ENCODE measurements around the gene NDUFA7. TPM values are rescaled to one million over a fixed set of nuclear protein-coding genes. Genes with fewer than 3 reads are reported as not detected.
A peak's percentile ranks its signal among the peaks of the same experiment; 100 is the strongest.
"Not testable (repeated sequence)": the region's sequence is repeated elsewhere in the genome, so short reads cannot be mapped to it uniquely, and the experiment has no call there.

The NDUFA7 gene
- total RNA-seq, 1 experiment from 2014 or later, result 73.0 TPM

DNA sequence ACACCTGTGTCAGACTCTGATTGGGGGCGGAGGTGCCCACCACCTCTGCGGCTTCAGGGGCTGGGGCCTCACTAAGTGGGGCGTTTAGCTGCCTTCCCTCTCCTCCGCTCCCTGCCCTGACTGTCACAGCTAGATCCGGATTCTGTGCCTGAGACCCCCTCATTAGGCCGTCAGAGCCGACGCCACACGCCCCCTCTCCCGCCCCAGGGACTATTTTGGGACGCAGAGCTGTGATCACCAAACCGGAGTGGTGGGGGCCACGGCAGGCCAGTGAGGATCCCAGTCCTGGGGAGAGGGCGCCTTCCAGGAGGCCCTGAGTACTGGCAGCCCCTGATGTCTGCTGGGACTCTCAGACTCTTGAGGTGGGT, 21.1 kb upstream of the NDUFA7 start:
- no peak overlapping the region for H3K27ac Mint-ChIP-seq
- no peak for TF ChIP-seq CTCF (conservative IDR thresholded peaks at IDR 0.05)
- H2AFZ ChIP-seq (ENCODE audit: low read length), result no peak overlapping the region

GRCh38 chr19:8341504-8341903, 20.3 kb upstream of the NDUFA7 start:
- H2BK12ac ChIP-seq (ENCODE audit: insufficient read length, low read depth, low read length); H3K27ac Mint-ChIP-seq; H3K9ac ChIP-seq (ENCODE audit: extremely low read depth, insufficient read length, low read length); H3K4ac ChIP-seq (ENCODE audit: low read depth, low read length); H3K56ac ChIP-seq (ENCODE audit: insufficient read length, low read depth, low read length); H3K4me2 ChIP-seq (ENCODE audit: insufficient read depth, insufficient read length, low read length); H2AK5ac ChIP-seq (ENCODE audit: insufficient read length, low read length); H3K9me3 ChIP-seq (ENCODE audit: control insufficient read depth, low read depth, low read length); H4K8ac ChIP-seq (replicated peaks; ENCODE audit: insufficient read length, low read depth, low read length); H4K20me1 ChIP-seq (ENCODE audit: control insufficient read depth, insufficient read depth, insufficient read length); H3T11ph ChIP-seq (ENCODE audit: low read length); H3K4me1 ChIP-seq (ENCODE audit: insufficient read depth, low read length); H3K79me1 ChIP-seq (ENCODE audit: insufficient read depth, low read depth, low read length, poor library complexity, severe bottlenecking); H3K27me3 ChIP-seq (ENCODE audit: insufficient read depth, low read length); H2BK5ac ChIP-seq (ENCODE audit: insufficient read length, low read length); H3K14ac ChIP-seq (ENCODE audit: insufficient read depth, low read length); H3K23ac ChIP-seq (ENCODE audit: insufficient read length, low read depth, low read length); H3K23me2 ChIP-seq (ENCODE audit: insufficient read length, low read depth, low read length, poor library complexity, severe bottlenecking); H2BK120ac ChIP-seq (ENCODE audit: low read depth, low read length, poor library complexity, severe bottlenecking); H3K36me3 Mint-ChIP-seq (ENCODE audit: insufficient read depth in 1 of 3, low read depth in 3 of 3); H3K27ac ChIP-seq (ENCODE audit: insufficient read length, low read depth, low read length); H3K79me2 ChIP-seq (ENCODE audit: insufficient read depth, low read length); H4K5ac ChIP-seq (ENCODE audit: insufficient read length, low read depth, low read length); H3K9me3 Mint-ChIP-seq; H2BK15ac ChIP-seq (ENCODE audit: low read depth, low read length); H3K18ac ChIP-seq (ENCODE audit: insufficient read length, low read depth, low read length); H2AFZ ChIP-seq (ENCODE audit: low read length); H2BK20ac ChIP-seq (ENCODE audit: low read depth, low read length, poor library complexity, severe bottlenecking); DNase-seq; H4K91ac ChIP-seq (ENCODE audit: insufficient read length, low read depth, low read length): not testable (repeated sequence)
- Mint-ChIP-seq H3K27me3 (ENCODE audit: low read depth) (peaks cover 33% of the 10 kb centered on the region), H3K4me1 (peaks cover 11 to 14% of the 10 kb centered on the region in 2 experiments), H3K4me3 (peak overlapping the region in 1 of 2 experiments; percentile 53; a peak in 2 of 5 replicates)
- WGBS (ENCODE audit: extremely low coverage, insufficient read length, low lambda C conversion rate), result no CpG with 5 or more reads among the region's 4 CpGs

More for the DNA sequence above, 21.1 kb upstream of the NDUFA7 start:
- Histone ChIP-seq H3K79me1 (ENCODE audit: insufficient read depth, low read depth, low read length, poor library complexity, severe bottlenecking) (no peaks in the 10 kb centered on the region), H3K56ac (ENCODE audit: insufficient read length, low read depth, low read length) (no peak overlapping the region), H3K27ac (ENCODE audit: insufficient read length, low read depth, low read length) (no peak overlapping the region), H3T11ph (ENCODE audit: low read length) (no peak overlapping the region), H4K5ac (ENCODE audit: insufficient read length, low read depth, low read length) (no peak overlapping the region), H4K8ac (replicated peaks; ENCODE audit: insufficient read length, low read depth, low read length) (no peak overlapping the region), H3K14ac (ENCODE audit: insufficient read depth, low read length) (no peak overlapping the region), H3K9me3 (ENCODE audit: control insufficient read depth, low read depth, low read length) (no peaks in the 10 kb centered on the region), H3K9ac (ENCODE audit: extremely low read depth, insufficient read length, low read length) (no peak overlapping the region), H3K4ac (ENCODE audit: low read depth, low read length) (no peak overlapping the region), H4K20me1 (ENCODE audit: control insufficient read depth, insufficient read depth, insufficient read length) (no peaks in the 10 kb centered on the region), H3K4me1 (ENCODE audit: insufficient read depth, low read length) (no peaks in the 10 kb centered on the region; the same call in 1 of the 2 replicates), H2BK12ac (ENCODE audit: insufficient read length, low read depth, low read length) (no peak overlapping the region), H3K18ac (ENCODE audit: insufficient read length, low read depth, low read length) (no peak overlapping the region), H3K79me2 (ENCODE audit: insufficient read depth, low read length) (no peaks in the 10 kb centered on the region), H3K27me3 (ENCODE audit: insufficient read depth, low read length) (no peaks in the 10 kb centered on the region), H3K23ac (ENCODE audit: insufficient read length, low read depth, low read length) (no peak overlapping the region), H2BK120ac (ENCODE audit: low read depth, low read length, poor library complexity, severe bottlenecking) (no peak overlapping the region), H2AK5ac (ENCODE audit: insufficient read length, low read length) (no peak overlapping the region), H2BK20ac (ENCODE audit: low read depth, low read length, poor library complexity, severe bottlenecking) (no peak overlapping the region), H2BK15ac (ENCODE audit: low read depth, low read length) (no peak overlapping the region), H2BK5ac (ENCODE audit: insufficient read length, low read length) (no peak overlapping the region), H4K91ac (ENCODE audit: insufficient read length, low read depth, low read length) (no peak overlapping the region), H3K4me2 (ENCODE audit: insufficient read depth, insufficient read length, low read length) (peak overlapping the region; percentile 66), H3K23me2 (ENCODE audit: insufficient read length, low read depth, low read length, poor library complexity, severe bottlenecking) (peaks cover 4% of the 10 kb centered on the region)
- peak; percentile 35 for DNase-seq
- Mint-ChIP-seq H3K9me3 (no peaks in the 10 kb centered on the region), H3K4me1 (peaks cover 11 to 16% of the 10 kb centered on the region in 2 experiments), H3K27me3 (ENCODE audit: low read depth) (peaks cover 29% of the 10 kb centered on the region), H3K4me3 (peak overlapping the region; percentile 65 to 75), H3K36me3 (ENCODE audit: insufficient read depth in 1 of 3, low read depth in 3 of 3) (peaks cover 0 to 2% (median 0%) of the 10 kb centered on the region in 3 experiments; a peak in 2 of 7 replicates)
- no CpG with 5 or more reads among the region's 14 CpGs for WGBS (ENCODE audit: extremely low coverage, insufficient read length, low lambda C conversion rate)
